GM12891 (cell line): ENCODE measurements around the gene SREBF1.
A peak's percentile ranks its signal among the peaks of the same experiment; 100 is the strongest.

Experiments used
- DNase-seq: peaks from one replicate; pipeline ENCODE4 v3.0.0; 2011; ENCODE audit warnings: low spot score; ENCODE audit not compliant: insufficient read length
- FAIRE-seq: peaks from 2 replicates; lab custom pipeline; 2011; peaks lifted over from hg19 to GRCh38; lab: Jason Lieb, UNC
- PAX5 ChIP-seq: IDR thresholded peaks from 2 replicates; pipeline ENCODE4 v1.6.1; 2011; ENCODE audit warnings: low read length, moderate library complexity, mild to moderate bottlenecking; ENCODE audit not compliant: insufficient read depth, severe bottlenecking
- POLR2A ChIP-seq: IDR thresholded peaks from 2 replicates; pipeline ENCODE4 v1.6.1; 2011; ENCODE audit warnings: low read depth, low read length, control low read depth
- POLR2AphosphoS5 ChIP-seq: IDR thresholded peaks from 2 replicates; pipeline ENCODE4 v1.6.1; 2011; ENCODE audit warnings: low read depth, low read length, control low read depth
- POU2F2 ChIP-seq: IDR thresholded peaks from 2 replicates; pipeline ENCODE4 v1.6.1; 2011; ENCODE audit warnings: low read depth, mild to moderate bottlenecking, control low read depth, low read length, moderate library complexity
- SPI1 ChIP-seq: IDR thresholded peaks from 2 replicates; pipeline ENCODE4 v1.6.1; 2011; ENCODE audit warnings: low read depth, low read length, control low read depth
- TAF1 ChIP-seq: IDR thresholded peaks from 2 replicates; pipeline ENCODE4 v1.6.1; 2011; ENCODE audit warnings: low read depth, low read length, control low read depth

SREBF1 gene

GRCh38 chr17:17789828-17790636, 46.8 kb downstream of the SREBF1 start:
- TF ChIP-seq POU2F2 (no peak), POLR2AphosphoS5 (no peak), TAF1 (no peak), SPI1 (no peak), PAX5 (no peak), POLR2A (no peak)
- no peak for FAIRE-seq
- no peak for DNase-seq

GRCh38 chr17:17789410-17789809, 47.4 kb downstream of the SREBF1 start:
- no peak for TF ChIP-seq PAX5
- no peak for TF ChIP-seq TAF1
- no peak for TF ChIP-seq POLR2A
- TF ChIP-seq POU2F2 = no peak
- TF ChIP-seq POLR2AphosphoS5 = no peak
- TF ChIP-seq SPI1 = no peak
- FAIRE-seq = no peak
- DNase-seq = no peak

- DNase-seq (no peak), FAIRE-seq (no peak)
- no peak for TF ChIP-seq SPI1
- TF ChIP-seq POLR2A = no peak
- no peak for TF ChIP-seq POLR2AphosphoS5
- TF ChIP-seq PAX5 = no peak
- no peak for TF ChIP-seq TAF1
- no peak for TF ChIP-seq POU2F2
Observed at GRCh38 chr17:17788967-17789366, 47.8 kb downstream of the SREBF1 start.

DNA sequence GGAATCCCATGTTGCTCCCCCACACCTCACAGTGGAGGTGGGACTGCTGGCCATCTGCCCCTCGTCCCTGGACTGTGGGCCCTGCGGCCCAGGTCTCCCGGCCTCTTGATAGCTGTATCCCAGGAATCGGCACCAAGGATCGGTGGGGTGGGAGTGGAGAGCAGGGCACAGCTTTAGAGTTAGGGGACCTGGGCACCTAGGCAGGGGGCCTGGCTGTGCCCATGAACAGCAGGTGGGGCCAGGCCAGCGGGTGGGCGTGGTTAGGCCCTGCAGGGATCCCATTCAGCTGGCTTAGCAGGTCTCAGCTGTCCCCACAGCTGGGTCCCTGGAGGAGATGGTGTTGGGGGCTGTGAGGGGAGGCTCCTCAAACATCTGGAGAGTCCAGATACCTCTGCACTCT, 49.2 kb downstream of the SREBF1 start:
- FAIRE-seq (no peak), DNase-seq (no peak)
- TF ChIP-seq TAF1 (no peak), PAX5 (no peak), POU2F2 (no peak), POLR2A (no peak), SPI1 (no peak), POLR2AphosphoS5 (no peak)

DNA sequence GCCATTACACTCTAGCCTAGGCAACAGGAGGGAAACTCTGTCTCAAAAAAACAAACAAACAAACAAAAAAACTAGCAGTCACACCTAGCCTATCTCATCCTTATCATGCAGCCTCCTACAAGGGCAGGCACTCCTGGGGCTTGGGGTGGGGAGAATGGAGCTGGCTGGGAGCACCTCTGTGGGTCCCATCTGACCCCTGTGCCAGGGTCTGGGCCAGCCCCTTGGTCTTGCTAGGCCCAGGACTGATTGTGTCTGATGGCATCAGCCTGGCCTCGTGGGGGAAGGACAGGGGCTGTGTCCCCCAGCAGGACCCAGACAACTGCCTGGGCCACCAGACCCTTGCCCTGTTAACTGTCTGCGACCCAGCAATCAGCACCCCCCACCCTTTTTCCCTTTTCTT, 49.8 kb downstream of the SREBF1 start:
- FAIRE-seq (no peak), DNase-seq (no peak)
- no peak for TF ChIP-seq TAF1
- no peak for TF ChIP-seq POU2F2

DNA sequence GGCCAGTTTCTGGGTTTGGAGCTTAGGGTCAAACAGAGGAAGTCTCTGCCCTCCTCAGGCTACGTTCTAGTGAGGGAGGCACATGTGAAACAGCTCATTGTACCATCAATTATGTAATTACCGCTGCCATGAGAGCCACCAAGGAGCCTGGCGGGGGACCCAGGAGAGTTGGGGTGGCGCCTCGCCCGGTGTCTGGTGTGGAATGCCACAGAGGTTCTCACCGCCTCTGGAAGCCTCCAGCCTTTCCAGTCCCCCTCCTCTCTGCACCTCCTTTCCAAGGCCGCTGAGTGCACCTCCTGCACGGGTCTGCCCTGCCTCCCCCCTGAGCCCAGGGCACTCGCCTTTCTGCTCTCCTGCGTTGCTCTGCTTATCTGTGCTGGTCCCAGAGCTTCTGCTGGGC, 51.4 kb downstream of the SREBF1 start:
- no peak for TF ChIP-seq SPI1
- TF ChIP-seq PAX5 = no peak
- TF ChIP-seq TAF1 = no peak
- TF ChIP-seq POLR2A = no peak
- TF ChIP-seq POU2F2 = no peak
- no peak for TF ChIP-seq POLR2AphosphoS5
- DNase-seq = no peak
- no peak for FAIRE-seq

- TF ChIP-seq POLR2A = no peak
- TF ChIP-seq TAF1 = no peak
- no peak for TF ChIP-seq POLR2AphosphoS5
- no peak for TF ChIP-seq POU2F2
- TF ChIP-seq SPI1 = no peak
- TF ChIP-seq PAX5 = no peak
- FAIRE-seq (peak; percentile 87), DNase-seq (no peak)
Observed at GRCh38 chr17:17784657-17785267, 52.0 kb downstream of the SREBF1 start.

DNA sequence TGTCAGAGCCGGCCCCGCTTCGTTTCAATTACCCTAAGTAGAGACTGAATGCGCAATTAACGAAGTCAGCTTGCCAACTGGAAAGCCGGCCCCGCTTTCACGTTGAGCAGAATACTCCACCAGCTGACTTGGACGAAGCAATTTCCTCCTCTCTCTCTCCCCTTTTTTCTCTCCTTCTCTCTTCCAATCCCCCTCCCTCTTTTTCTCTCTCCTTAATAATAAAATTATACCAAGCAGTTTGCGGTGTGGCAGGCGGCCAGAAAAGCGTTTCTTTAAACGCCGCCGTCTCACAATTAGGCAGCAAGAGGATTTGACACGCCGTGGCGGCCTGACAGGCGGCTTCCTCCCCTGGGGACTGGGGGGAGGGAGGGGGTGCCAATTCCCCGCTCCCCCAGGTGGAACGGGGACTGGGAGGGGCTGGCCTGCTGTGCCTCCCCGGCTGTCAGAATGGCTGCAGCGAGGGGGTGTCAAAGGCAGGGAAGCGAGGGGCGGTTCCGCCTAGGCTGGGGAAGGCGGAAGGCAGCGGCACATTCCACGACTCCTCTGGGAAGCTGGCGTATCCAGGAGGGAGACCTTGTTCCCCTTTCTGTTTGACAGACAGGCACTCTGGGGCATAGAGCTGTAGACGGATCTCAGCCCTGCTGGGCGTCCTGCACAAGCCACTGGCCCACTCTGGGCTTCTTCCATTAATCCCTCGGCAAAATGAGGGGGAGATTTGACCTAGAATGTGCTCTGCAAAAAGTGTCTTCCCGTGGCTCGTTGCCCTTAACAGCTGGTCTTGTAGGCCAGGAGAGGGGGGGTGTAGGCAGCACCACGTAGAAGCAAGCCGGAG, 52.7 kb downstream of the SREBF1 start:
- DNase-seq = no peak
- FAIRE-seq = no peak
- TF ChIP-seq PAX5 = no peak
- TF ChIP-seq POLR2A = no peak
- TF ChIP-seq POU2F2 = no peak
- no peak for TF ChIP-seq POLR2AphosphoS5
- no peak for TF ChIP-seq TAF1
- no peak for TF ChIP-seq SPI1

- FAIRE-seq (peak; percentile 94), DNase-seq (peak; percentile 59)
- TF ChIP-seq PAX5 (no peak), POLR2A (no peak), POU2F2 (no peak), SPI1 (no peak), TAF1 (no peak), POLR2AphosphoS5 (no peak)
Observed at GRCh38 chr17:17783116-17783824, 53.5 kb downstream of the SREBF1 start.
